ENCODE results near the gene KCNMB2.

GRCh38 chr3:178807694-178808093 lies 271.5 kb downstream of the KCNMB2 start:
- TF ChIP-seq CTCF (IDR thresholded peaks at IDR 0.05) (no peak), POLR2A (IDR thresholded peaks at IDR 0.05) (no peak)
